Measurements from ENCODE around the gene DPEP1.
"Not testable (repeated sequence)": the region's sequence is repeated elsewhere in the genome, so short reads cannot be mapped to it uniquely, and the experiment has no call there.

The DPEP1 gene

GRCh38 chr16:89577055-89577759, 36.2 kb upstream of the DPEP1 start:
- DNase-seq (ENCODE audit: low read depth), result no peak

GRCh38 chr16:89579351-89579750, 34.1 kb upstream of the DPEP1 start:
- no peak for DNase-seq (ENCODE audit: low read depth)

GRCh38 chr16:89581045-89581695, 32.3 kb upstream of the DPEP1 start:
- no peak for DNase-seq (ENCODE audit: low read depth)

GRCh38 chr16:89581861-89582563, 31.4 kb upstream of the DPEP1 start:
- DNase-seq (ENCODE audit: low read depth), result no peak

- no peak for DNase-seq (ENCODE audit: low read depth)
Measured at GRCh38 chr16:89582614-89583196, 30.7 kb upstream of the DPEP1 start.

GRCh38 chr16:89583197-89583894, 30.1 kb upstream of the DPEP1 start:
- no peak for DNase-seq (ENCODE audit: low read depth)

GRCh38 chr16:89583895-89584644, 29.4 kb upstream of the DPEP1 start:
- DNase-seq (ENCODE audit: low read depth), result no peak

GRCh38 chr16:89584768-89585549, 28.5 kb upstream of the DPEP1 start:
- no peak for DNase-seq (ENCODE audit: low read depth)

GRCh38 chr16:89586218-89586617, 27.2 kb upstream of the DPEP1 start:
- no peak for DNase-seq (ENCODE audit: low read depth)

- no peak for DNase-seq (ENCODE audit: low read depth)
Measured at GRCh38 chr16:89586853-89587252, 26.6 kb upstream of the DPEP1 start.

- not testable (repeated sequence) for DNase-seq (ENCODE audit: low read depth)
Measured at GRCh38 chr16:89587676-89588075, 25.8 kb upstream of the DPEP1 start.

- no peak for DNase-seq (ENCODE audit: low read depth)
Measured at GRCh38 chr16:89588413-89589109, 24.9 kb upstream of the DPEP1 start.

- DNase-seq (ENCODE audit: low read depth), result no peak
Measured at GRCh38 chr16:89589241-89589926, 24.1 kb upstream of the DPEP1 start.

GRCh38 chr16:89593841-89594240, 19.6 kb upstream of the DPEP1 start:
- no peak for DNase-seq (ENCODE audit: low read depth)

- DNase-seq (ENCODE audit: low read depth), result no peak
Measured at GRCh38 chr16:89595330-89596060, 17.9 kb upstream of the DPEP1 start.

GRCh38 chr16:89596061-89596689, 17.3 kb upstream of the DPEP1 start:
- DNase-seq (ENCODE audit: low read depth), result no peak

- DNase-seq (ENCODE audit: low read depth), result no peak
Measured at GRCh38 chr16:89596957-89597649, 16.3 kb upstream of the DPEP1 start.

GRCh38 chr16:89598199-89598598, 15.2 kb upstream of the DPEP1 start:
- DNase-seq (ENCODE audit: low read depth), result no peak

Data from stimulated activated CD8-positive, alpha-beta memory T cell treated with anti-CD3 and anti-CD28 coated beads, Interleukin-15, amount 100 ng/mL, for 1 hour (primary cell).